GM12872 (cell line): ENCODE data around the gene KRTDAP.

Experiments
- CTCF ChIP-seq: IDR thresholded peaks from 3 replicates; pipeline ENCODE4 v1.5.1; 2011; ENCODE audit warnings: low read depth, mild to moderate bottlenecking, low read length, moderate library complexity; ENCODE audit not compliant: insufficient read depth

Gene KRTDAP

GRCh38 chr19:35511337-35511736 lies 21.1 kb upstream of the KRTDAP start:
- no peak for TF ChIP-seq CTCF

- TF ChIP-seq CTCF, result no peak
These were observed 20.3 kb upstream of the KRTDAP start for GRCh38 chr19:35510626-35510964.

GRCh38 chr19:35509861-35510625 lies 19.8 kb upstream of the KRTDAP start:
- TF ChIP-seq CTCF, result peak; percentile 97

GRCh38 chr19:35509018-35509652 lies 18.9 kb upstream of the KRTDAP start:
- TF ChIP-seq CTCF, result no peak

- TF ChIP-seq CTCF, result no peak
These were observed 17.9 kb upstream of the KRTDAP start for GRCh38 chr19:35508129-35508528.

- no peak for TF ChIP-seq CTCF
These were observed 17.3 kb upstream of the KRTDAP start for GRCh38 chr19:35507561-35507960.

- TF ChIP-seq CTCF, result no peak
These were observed 15.7 kb upstream of the KRTDAP start for GRCh38 chr19:35506011-35506410.
